ENCODE data around the gene ADCY4. TPM values are rescaled to one million over a fixed set of nuclear protein-coding genes. Genes with fewer than 3 reads are reported as not detected.
A peak's percentile ranks its signal among the peaks of the same experiment; 100 is the strongest.

The ADCY4 gene
- total RNA-seq, 1 experiment from 2014 or later: 0.86 TPM

GRCh38 chr14:24321212-24321975, 13.5 kb downstream of the ADCY4 start:
- no peaks in the 10 kb centered on the region for H3K9me3 ChIP-seq (ENCODE audit: control insufficient read depth in 1 of 2, insufficient read depth in 1 of 2, low read depth in 1 of 2, low read length in 2 of 2)
- H3K79me2 ChIP-seq (ENCODE audit: insufficient read depth, low read length): no peaks in the 10 kb centered on the region
- H3K36me3 ChIP-seq (ENCODE audit: control insufficient read depth in 1 of 2, insufficient read depth in 2 of 2, low read length in 2 of 2): no peaks in the 10 kb centered on the region
- no peak for ATAC-seq
- H3K9ac ChIP-seq (ENCODE audit: low read length): no peak overlapping the region
- CTCF ChIA-PET: interaction anchor here (1.1 kb wide), 1 partner anchor 12 kb away, joined by 3 read pairs; no protein-coding TSS in a partner anchor
- H2AFZ ChIP-seq (ENCODE audit: low read depth, low read length, poor library complexity, severe bottlenecking): no peak overlapping the region
- no TSS peak for BruUV-seq (replicated peaks)
- TF ChIP-seq SIN3A (IDR thresholded peaks at IDR 0.05; ENCODE audit: low read depth) (no peak), ZFX (IDR thresholded peaks at IDR 0.05) (no peak), RAD21 (IDR thresholded peaks at IDR 0.05; ENCODE audit: low read depth) (no peak)
- H4K20me1 ChIP-seq (ENCODE audit: insufficient read depth): no peaks in the 10 kb centered on the region
- 0 out of 2 replicates have a peak, but pooled peaks cover 4% of the 10 kb centered on the region for H3K27me3 ChIP-seq (ENCODE audit: insufficient read depth, low read length)
- no peak overlapping the region for H3K27ac ChIP-seq (ENCODE audit: low read depth, low read length)
- no peak overlapping the region for H3K4me3 ChIP-seq (replicated peaks in 1 of 2; ENCODE audit: low read depth in 1 of 2, low read length in 2 of 2)
- RAD21 ChIA-PET (ENCODE audit: low non-redundant PET in 1 of 2, low total read pairs in 2 of 2, uncharacterized antibody in 2 of 2, unreplicated experiment in 2 of 2): no interaction called here
- POLR2A ChIA-PET: no interaction called here
- no peaks in the 10 kb centered on the region for H3K9me2 ChIP-seq (ENCODE audit: insufficient read depth)
- no peak overlapping the region for H3K4me2 ChIP-seq (ENCODE audit: low read length)
- H3K4me1 ChIP-seq (ENCODE audit: control insufficient read depth in 1 of 2, insufficient read depth in 2 of 2, low read length in 2 of 2): peaks cover 11 to 18% of the 10 kb centered on the region in 2 experiments
- DNase-seq (ENCODE audit: low read depth, low spot score): no peak
- intact Hi-C loops (cut with micrococcal nuclease): no loop called here

GRCh38 chr14:24317141-24317928, 17.5 kb downstream of the ADCY4 start:
- ATAC-seq: peak; percentile 53
- H3K4me2 ChIP-seq (ENCODE audit: low read length): peak overlapping the region; percentile 47
- ChIA-PET POLR2A (no interaction called here), RAD21 (ENCODE audit: low non-redundant PET in 1 of 2, low total read pairs in 2 of 2, uncharacterized antibody in 2 of 2, unreplicated experiment in 2 of 2) (no interaction called here), CTCF (interaction anchor here (0.8 to 2.6 kb wide), 3 partner anchors 9 to 114 kb away, joined by 3 to 12 read pairs (median 7); partner anchors contain the start of gene CIDEB)
- H3K9me2 ChIP-seq (ENCODE audit: insufficient read depth): no peaks in the 10 kb centered on the region
- H3K27ac ChIP-seq (ENCODE audit: low read depth, low read length): no peak overlapping the region
- no peak for DNase-seq (ENCODE audit: low read depth, low spot score)
- no peak overlapping the region for H3K9ac ChIP-seq (ENCODE audit: low read length)
- H3K27me3 ChIP-seq (ENCODE audit: insufficient read depth, low read length): 0 out of 2 replicates have a peak, but pooled peaks cover 4% of the 10 kb centered on the region
- H3K36me3 ChIP-seq (ENCODE audit: control insufficient read depth in 1 of 2, insufficient read depth in 2 of 2, low read length in 2 of 2): no peaks in the 10 kb centered on the region
- H2AFZ ChIP-seq (ENCODE audit: low read depth, low read length, poor library complexity, severe bottlenecking): no peak overlapping the region
- no TSS peak for BruUV-seq (replicated peaks)
- H3K79me2 ChIP-seq (ENCODE audit: insufficient read depth, low read length): no peaks in the 10 kb centered on the region
- H4K20me1 ChIP-seq (ENCODE audit: insufficient read depth): no peaks in the 10 kb centered on the region
- intact Hi-C loops (cut with micrococcal nuclease): no loop called here
- no peak for TF ChIP-seq POLR2AphosphoS5 (IDR thresholded peaks at IDR 0.05; ENCODE audit: low read depth, low read length)
- peak; percentile 55 for TF ChIP-seq JUND (IDR thresholded peaks at IDR 0.05)
- peak; percentile 66 for TF ChIP-seq FOSL1 (IDR thresholded peaks at IDR 0.05; ENCODE audit: low read depth)
- no peaks in the 10 kb centered on the region for H3K9me3 ChIP-seq (ENCODE audit: control insufficient read depth in 1 of 2, insufficient read depth in 1 of 2, low read depth in 1 of 2, low read length in 2 of 2)
- peaks cover 11 to 24% of the 10 kb centered on the region in 2 experiments for H3K4me1 ChIP-seq (ENCODE audit: control insufficient read depth in 1 of 2, insufficient read depth in 2 of 2, low read length in 2 of 2)
- no peak overlapping the region for H3K4me3 ChIP-seq (replicated peaks in 1 of 2; ENCODE audit: low read depth in 1 of 2, low read length in 2 of 2)
